SU-DHL-6 (cell line): ENCODE data around the gene RDH16.
"Not testable (repeated sequence)": the region's sequence is repeated elsewhere in the genome, so short reads cannot be mapped to it uniquely, and the experiment has no call there.

Experiments used
- H2AFZ ChIP-seq: fragments of 200-600 bp; sonication (generic); 2 replicates; pipeline ENCODE4 v1.6.1; 2014; ENCODE audit warnings: low read depth, mild to moderate bottlenecking, moderate library complexity, mixed read lengths, antibody characterized with exemption, low read length; ENCODE audit not compliant: severe bottlenecking
- H3F3A ChIP-seq: fragments of 200-600 bp; shearing (Covaris generic); 2 replicates; pipeline ENCODE4 v1.6.0; 2016; ENCODE audit warnings: antibody characterized with exemption, mild to moderate bottlenecking; ENCODE audit not compliant: insufficient read depth
- H3K27ac ChIP-seq: fragments of 200-600 bp; sonication (generic); 2 replicates; pipeline ENCODE4 v1.5.1; 2016; ENCODE audit warnings: low read depth, mild to moderate bottlenecking, low read length, moderate library complexity, mixed read lengths
- H3K27me3 ChIP-seq: fragments of 200-600 bp; sonication (generic), shearing (Covaris generic); 2 replicates; pipeline ENCODE4 v1.6.0; 2014; ENCODE audit warnings: mild to moderate bottlenecking, low read length
- H3K36me3 ChIP-seq: fragments of 200-600 bp; sonication (generic); 2 replicates; pipeline ENCODE4 v1.6.1; 2014; ENCODE audit warnings: mild to moderate bottlenecking, low read length, mixed read lengths
- H3K4me2 ChIP-seq: fragments of 300-600, 200-600 bp; shearing (Covaris generic), sonication (generic); 2 replicates; pipeline ENCODE4 v1.6.0; 2014; ENCODE audit warnings: low read length, low read depth, mild to moderate bottlenecking; ENCODE audit not compliant: poor library complexity, severe bottlenecking
- H3K4me3 ChIP-seq: fragments of 200-600 bp; sonication (generic); 2 replicates; pipeline ENCODE4 v1.5.1; 2014; ENCODE audit warnings: antibody characterized with exemption, low read length, mild to moderate bottlenecking, mixed read lengths; ENCODE audit not compliant: insufficient read depth, poor library complexity, severe bottlenecking
- H3K79me2 ChIP-seq: fragments of 200-600 bp; sonication (generic); 2 replicates; pipeline ENCODE4 v1.6.1; 2014; ENCODE audit warnings: mild to moderate bottlenecking, low read length, moderate library complexity; ENCODE audit not compliant: insufficient read depth
- H3K9ac ChIP-seq: fragments of 200-600 bp; sonication (generic); 2 replicates; pipeline ENCODE4 v1.7.0; 2014; ENCODE audit warnings: mild to moderate bottlenecking, low read length
- H3K9me2 ChIP-seq: fragments of 200-600 bp; sonication (generic); replicated peaks from 2 replicates; pipeline ENCODE4 v1.6.1; 2014; ENCODE audit warnings: low read length; ENCODE audit not compliant: insufficient read depth
- H3K9me3 ChIP-seq: fragments of 200-600 bp; sonication (generic); 2 replicates; pipeline ENCODE4 v1.6.1; 2014; ENCODE audit warnings: low read length, mixed read lengths; ENCODE audit not compliant: insufficient read depth
- H4K20me1 ChIP-seq: fragments of 200-600 bp; sonication (generic); 2 replicates; pipeline ENCODE4 v1.6.1; 2014; ENCODE audit warnings: low read depth, mild to moderate bottlenecking, antibody characterized with exemption, low read length, moderate library complexity, mixed read lengths
- CTCF ChIP-seq: fragments of 200-600 bp; sonication (generic); IDR thresholded peaks from one replicate; pipeline ENCODE4 v1.5.1; 2017; ENCODE audit warnings: antibody characterized with exemption, mild to moderate bottlenecking, low read length, moderate library complexity; ENCODE audit not compliant: insufficient read depth, poor library complexity, severe bottlenecking
- EZH2phosphoT487 ChIP-seq: fragments of 200-600 bp; sonication (generic), shearing (Covaris generic); conservative IDR thresholded peaks from 2 replicates; pipeline ENCODE4 v1.6.1; 2018; ENCODE audit warnings: mild to moderate bottlenecking, antibody characterized with exemption, low read length, moderate library complexity, mixed read lengths

Gene RDH16

GRCh38 chr12:56943878-56944277, 13.5 kb downstream of the RDH16 start:
- Histone ChIP-seq H3K9me3 (no peaks in the 10 kb centered on the region), H3K4me3 (no peak overlapping the region), H4K20me1 (no peaks in the 10 kb centered on the region), H3F3A (no peaks in the 10 kb centered on the region), H3K9ac (no peak overlapping the region), H3K36me3 (no peaks in the 10 kb centered on the region), H3K27me3 (no peaks in the 10 kb centered on the region), H3K4me2 (no peak overlapping the region), H2AFZ (no peak overlapping the region), H3K9me2 (no peaks in the 10 kb centered on the region), H3K79me2 (no peaks in the 10 kb centered on the region), H3K27ac (no peak overlapping the region)
- TF ChIP-seq EZH2phosphoT487 = no peak
- TF ChIP-seq CTCF = no peak

- H3K4me3 ChIP-seq, H4K20me1 ChIP-seq, H3F3A ChIP-seq, H3K27ac ChIP-seq, H3K9ac ChIP-seq, H2AFZ ChIP-seq, H3K9me3 ChIP-seq, H3K27me3 ChIP-seq, H3K9me2 ChIP-seq, H3K79me2 ChIP-seq, H3K36me3 ChIP-seq, H3K4me2 ChIP-seq: not testable (repeated sequence)
These were observed 14.0 kb downstream of the RDH16 start for GRCh38 chr12:56943374-56943773.

- no peak overlapping the region for H3K4me3 ChIP-seq
- H3K9me2 ChIP-seq = no peaks in the 10 kb centered on the region
- H3K27me3 ChIP-seq = no peaks in the 10 kb centered on the region
- no peak overlapping the region for H2AFZ ChIP-seq
- H4K20me1 ChIP-seq = no peaks in the 10 kb centered on the region
- H3K9ac ChIP-seq = no peak overlapping the region
- TF ChIP-seq CTCF (no peak), EZH2phosphoT487 (no peak)
- no peak overlapping the region for H3K4me2 ChIP-seq
- no peak overlapping the region for H3K27ac ChIP-seq
- no peaks in the 10 kb centered on the region for H3K79me2 ChIP-seq
- no peaks in the 10 kb centered on the region for H3K9me3 ChIP-seq
- H3K36me3 ChIP-seq = no peaks in the 10 kb centered on the region
- H3F3A ChIP-seq = no peaks in the 10 kb centered on the region
These were observed 15.9 kb downstream of the RDH16 start for GRCh38 chr12:56941299-56942017.

- not testable (repeated sequence) for H3K27ac ChIP-seq, H3K36me3 ChIP-seq, H3F3A ChIP-seq, H3K9ac ChIP-seq, H3K79me2 ChIP-seq, H3K4me3 ChIP-seq, H3K9me2 ChIP-seq, H2AFZ ChIP-seq, H3K9me3 ChIP-seq, H4K20me1 ChIP-seq, H3K4me2 ChIP-seq, H3K27me3 ChIP-seq
These were observed 16.5 kb downstream of the RDH16 start for GRCh38 chr12:56940942-56941298.
